WTC11 (cell line): ENCODE measurements around the gene SYT5. TPM values are rescaled to one million over a fixed set of nuclear protein-coding genes. Genes with fewer than 3 reads are reported as not detected.

ENCODE experiments used
- ATAC-seq: fragments of 200-7000 bp; cut with Tn5 transposase; 2 replicates; pipeline ENCODE4 v1.10.0; 2021; ENCODE audit warnings: mild to moderate bottlenecking, moderate library complexity
- CTCF ChIA-PET: fragments of 300-600 bp; sonication (Branson Sonifier 250); formaldehyde crosslinking; loops from one replicate; lab custom pipeline; 2021; ENCODE audit warnings: antibody characterized with exemption; lab: Charles Lee
- POLR2A ChIA-PET: fragments of 350-600 bp; sonication (Branson Sonifier 250); formaldehyde crosslinking; loops from one replicate; lab custom pipeline; 2021; ENCODE audit warnings: antibody characterized with exemption; lab: Charles Lee
- DNase-seq: peaks from one replicate; pipeline ENCODE4 v3.0.0; 2021; ENCODE audit warnings: low spot score
- H3K27ac Mint-ChIP-seq: 2 replicates; pipeline ENCODE4 v1.8.0; 2021; ENCODE audit warnings: mixed read lengths
- H3K27me3 Mint-ChIP-seq: 2 replicates; pipeline ENCODE4 v1.8.0; 2021; ENCODE audit warnings: low read depth, mild to moderate bottlenecking, moderate library complexity, mixed read lengths
- H3K36me3 Mint-ChIP-seq: 2 replicates; pipeline ENCODE4 v1.8.0; 2021; ENCODE audit warnings: mixed read lengths
- H3K4me1 Mint-ChIP-seq: 2 replicates; pipeline ENCODE4 v1.8.0; 2022; ENCODE audit warnings: mixed read lengths
- H3K4me3 Mint-ChIP-seq: 2 replicates; pipeline ENCODE4 v1.8.0; 2021; ENCODE audit warnings: mild to moderate bottlenecking, moderate library complexity, mixed read lengths
- H3K9me3 Mint-ChIP-seq: 2 replicates; pipeline ENCODE4 v1.8.0; 2021; ENCODE audit warnings: mixed read lengths
- ARID4B ChIP-seq: sonication (generic); formaldehyde crosslinking; IDR thresholded peaks from 2 replicates; pipeline ENCODE4 v1.8.0; 2023; ENCODE audit warnings: missing genetic modification reagents, mild to moderate bottlenecking, borderline replicate concordance
- CREB1 ChIP-seq: sonication (generic); formaldehyde crosslinking; IDR thresholded peaks from 2 replicates; pipeline ENCODE4 v1.8.0; 2023; ENCODE audit warnings: mild to moderate bottlenecking, missing genetic modification reagents
- CTCF ChIP-seq: fragments of 200-600 bp; IDR thresholded peaks from 2 replicates; pipeline ENCODE4 v1.8.0; 2022; ENCODE audit warnings: antibody characterized with exemption
- E2F4 ChIP-seq: sonication (generic); formaldehyde crosslinking; IDR thresholded peaks from 2 replicates; pipeline ENCODE4 v1.8.1; 2022; ENCODE audit warnings: low read depth, mild to moderate bottlenecking, moderate library complexity, missing genetic modification reagents, borderline replicate concordance
- E2F5 ChIP-seq: sonication (generic); formaldehyde crosslinking; IDR thresholded peaks from 2 replicates; pipeline ENCODE4 v1.8.1; 2022; ENCODE audit warnings: mild to moderate bottlenecking, moderate library complexity, missing genetic modification reagents
- FOXJ3 ChIP-seq: sonication (generic); formaldehyde crosslinking; IDR thresholded peaks from 2 replicates; pipeline ENCODE4 v1.9.0; 2021; ENCODE audit warnings: missing genetic modification reagents, mild to moderate bottlenecking, borderline replicate concordance
- GABPB1 ChIP-seq: sonication (generic); formaldehyde crosslinking; IDR thresholded peaks from 2 replicates; pipeline ENCODE4 v1.8.1; 2023; ENCODE audit warnings: mild to moderate bottlenecking, missing genetic modification reagents
- GTF2I ChIP-seq: fragments of 250-450 bp; sonication (Bioruptor Pico); conservative IDR thresholded peaks from 2 replicates; pipeline ENCODE4 v1.4.0; 2021; ENCODE audit warnings: mild to moderate bottlenecking
- JAZF1 ChIP-seq: fragments of 250-450 bp; sonication (Bioruptor Pico); IDR thresholded peaks from 2 replicates; pipeline ENCODE4 v1.9.0; 2021; ENCODE audit warnings: moderate library complexity, mild to moderate bottlenecking, inconsistent platforms
- NFE2L1 ChIP-seq: sonication (generic); formaldehyde crosslinking; IDR thresholded peaks from 2 replicates; pipeline ENCODE4 v1.8.1; 2023; ENCODE audit warnings: missing genetic modification reagents
- NFYB ChIP-seq: sonication (generic); formaldehyde crosslinking; conservative IDR thresholded peaks from 2 replicates; pipeline ENCODE4 v1.8.0; 2022; ENCODE audit warnings: low read depth, missing genetic modification reagents
- NR1H2 ChIP-seq: sonication (generic); formaldehyde crosslinking; IDR thresholded peaks from 2 replicates; pipeline ENCODE4 v1.9.0; 2021; ENCODE audit warnings: mild to moderate bottlenecking, moderate library complexity, missing genetic modification reagents
- PRRX2 ChIP-seq: fragments of 250-450 bp; sonication (Bioruptor Pico); IDR thresholded peaks from 2 replicates; pipeline ENCODE4 v1.8.0; 2021; ENCODE audit warnings: mild to moderate bottlenecking
- RORB ChIP-seq: fragments of 250-450 bp; sonication (Bioruptor Pico); IDR thresholded peaks from 2 replicates; pipeline ENCODE4 v1.9.0; 2021; ENCODE audit warnings: mild to moderate bottlenecking
- STAT6 ChIP-seq: sonication (generic); formaldehyde crosslinking; conservative IDR thresholded peaks from 2 replicates; pipeline ENCODE4 v1.8.1; 2023; ENCODE audit warnings: mild to moderate bottlenecking, low read depth, missing genetic modification reagents, moderate library complexity
- TEAD1 ChIP-seq: sonication (generic); formaldehyde crosslinking; IDR thresholded peaks from 2 replicates; pipeline ENCODE4 v1.8.0; 2022; ENCODE audit warnings: mild to moderate bottlenecking, missing genetic modification reagents
- TP53 ChIP-seq: sonication (generic); formaldehyde crosslinking; IDR thresholded peaks from 2 replicates; pipeline ENCODE4 v1.8.1; 2023; ENCODE audit warnings: mild to moderate bottlenecking, missing genetic modification reagents
- ZNF425 ChIP-seq: fragments of 250-450 bp; sonication (Bioruptor Pico); conservative IDR thresholded peaks from 2 replicates; pipeline ENCODE4 v1.9.0; 2021; ENCODE audit warnings: mild to moderate bottlenecking
- ZNF532 ChIP-seq: fragments of 250-450 bp; sonication (Bioruptor Pico); IDR thresholded peaks from 2 replicates; pipeline ENCODE4 v1.9.0; 2021; ENCODE audit warnings: mild to moderate bottlenecking, borderline replicate concordance
- total RNA-seq: library from RNA; stranded (reverse); gene quantifications from 3 replicates; pipeline ENCODE4 v1.2.3, GENCODE V29; 2021

The SYT5 gene
- total RNA-seq, 1 experiment from 2014 or later: 0.77 TPM

- Mint-ChIP-seq H3K4me1 (peaks cover 20% of the 10 kb centered on the region), H3K27me3 (peaks cover 92% of the 10 kb centered on the region), H3K36me3 (no peaks in the 10 kb centered on the region), H3K4me3 (peak overlapping the region; percentile 77), H3K9me3 (no peaks in the 10 kb centered on the region), H3K27ac (peak overlapping the region; percentile 72; the same call in 1 of the 2 replicates)
- ATAC-seq (peak; percentile 65), DNase-seq (peak; percentile 93)
- CTCF ChIA-PET: interaction anchor here (0.8 to 3.1 kb wide), 5 partner anchors 13 to 476 kb away, joined by 3 to 15 read pairs (median 5); partner anchors contain the start of genes DNAAF3 and U2AF2
- POLR2A ChIA-PET: interaction anchor here (0.7 to 1.4 kb wide), 3 partner anchors 37 to 160 kb away, joined by 3 to 6 read pairs (median 6); no protein-coding TSS in a partner anchor
- TF ChIP-seq NR1H2 (no peak), GABPB1 (CRISPR knock-in tag) (no peak), FOXJ3 (CRISPR knock-in tag) (no peak), E2F4 (CRISPR knock-in tag) (no peak), CREB1 (no peak), TEAD1 (CRISPR knock-in tag) (no peak), PRRX2 (CRISPR knock-in tag) (no peak), ZNF425 (no peak), RORB (CRISPR knock-in tag) (no peak), NFYB (CRISPR knock-in tag) (no peak; the same call in 1 of the 2 replicates), NFE2L1 (CRISPR knock-in tag) (no peak), CTCF (no peak), ARID4B (peak; percentile 19; the same call in 1 of the 2 replicates), E2F5 (CRISPR knock-in tag) (no peak), GTF2I (CRISPR knock-in tag) (peak; percentile 52), TP53 (CRISPR knock-in tag) (no peak), ZNF532 (CRISPR knock-in tag) (no peak), JAZF1 (no peak), STAT6 (CRISPR knock-in tag) (no peak)
These were observed 1.1 kb downstream of the SYT5 start for GRCh38 chr19:55178781-55179599.
